HepG2 (cell line): Measurements from ENCODE around the gene CAPN9. TPM values are rescaled to one million over a fixed set of nuclear protein-coding genes. Genes with fewer than 3 reads are reported as not detected.

Experiments
- ZNF205 ChIP-seq: IDR thresholded peaks from 2 replicates; pipeline ENCODE4 v1.6.1; 2018; ENCODE audit warnings: missing biosample characterization, missing genetic modification reagents
- polyA plus RNA-seq, 8 experiments: library from polyadenylated mRNA; depleted of rRNA in 3 of 8; stranded (reverse) in 7 of 8; unstranded in 1 of 8; fragments of >200 nt; fragmentation: Illumina TruSeq in 4 of 8; extraction: Trizol in 4 of 8; gene quantifications; 2 replicates each; pipeline versions ENCODE4 v1.2.1 to v1.2.3, GENCODE V29; 2011 to 2016; ENCODE audit warnings: low read depth in 4 of 8, missing spikeins in 1 of 8, mixed read lengths in 1 of 8; ENCODE audit not compliant: insufficient read depth in 1 of 8
- total RNA-seq, 5 experiments: library from RNA; depleted of rRNA; stranded (reverse); fragments of >200 nt; fragmentation: Illumina TruSeq; extraction: Trizol; gene quantifications; 2 replicates each; pipeline ENCODE4 v1.2.3, GENCODE V29; 2016; ENCODE audit warnings: low read depth in 1 of 5
- TF ChIP-seq, protein P1 (sequence below): sonication (generic); formaldehyde crosslinking; IDR thresholded peaks from one replicate; pipeline ENCODE4 v1.5.1; 2020; ENCODE audit warnings: mild to moderate bottlenecking, missing genetic modification reagents; ENCODE audit errors: not compliant biosample characterization
- TF ChIP-seq, protein P2 (sequence below): sonication (generic); formaldehyde crosslinking; IDR thresholded peaks from 2 replicates; pipeline ENCODE4 v1.5.1; 2020; ENCODE audit warnings: mild to moderate bottlenecking, missing genetic modification reagents, borderline replicate concordance
- TF ChIP-seq, protein P3 (sequence below): sonication (generic); formaldehyde crosslinking; IDR thresholded peaks from 2 replicates; pipeline ENCODE4 v1.5.1; 2020; ENCODE audit warnings: mild to moderate bottlenecking, missing genetic modification reagents, borderline replicate concordance
- TF ChIP-seq, protein P4 (sequence below): sonication (generic); formaldehyde crosslinking; conservative IDR thresholded peaks from 2 replicates; pipeline ENCODE4 v1.4.0; 2020; ENCODE audit warnings: missing genetic modification reagents
- TF ChIP-seq, protein P5 (sequence below): sonication (generic); formaldehyde crosslinking; conservative IDR thresholded peaks from 2 replicates; pipeline ENCODE4 v1.4.0; 2020; ENCODE audit warnings: missing genetic modification reagents

The CAPN9 gene
- total and polyA plus RNA-seq, 2 of the 13 experiments (the other 11 are each of a cell fraction or from before 2014, with no cell fraction given): 0.04 to 0.31 TPM

DNA sequence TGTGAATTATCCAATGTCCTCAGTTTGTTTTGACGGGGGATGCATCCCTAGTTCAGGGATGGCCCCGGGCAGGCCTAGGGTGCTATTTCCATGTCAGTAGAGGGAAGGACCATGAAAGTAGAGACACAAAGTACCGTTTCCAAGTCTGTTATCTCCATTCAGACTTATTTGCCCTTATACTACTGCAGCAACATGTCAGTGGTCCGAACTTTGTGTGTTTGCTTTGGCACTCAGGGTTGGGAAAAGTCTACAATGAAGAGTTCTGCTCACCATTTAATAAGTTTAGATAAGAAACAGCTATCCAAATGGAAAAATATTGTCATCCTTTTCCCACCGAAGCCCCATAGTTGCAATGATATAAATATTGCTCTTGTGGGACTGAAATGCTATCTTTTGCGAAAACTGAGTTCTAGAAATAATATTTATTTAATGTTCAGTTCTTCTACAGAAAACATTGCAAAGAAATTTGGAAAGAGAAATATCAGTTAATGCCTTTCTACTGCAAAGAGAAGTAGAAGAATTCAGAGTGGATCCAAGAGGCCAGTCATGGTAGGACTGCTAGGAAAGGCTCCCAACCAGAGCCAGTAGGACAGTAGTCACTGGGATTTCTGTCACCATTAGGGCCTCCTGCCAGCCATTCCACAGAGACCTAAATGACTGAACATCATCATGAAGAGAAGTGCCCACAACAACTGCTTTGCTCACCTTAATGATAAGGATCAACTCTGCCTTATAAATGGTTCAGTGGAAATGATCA, 21.8 kb upstream of the CAPN9 start (continued):
- TF ChIP-seq, protein P1, sequence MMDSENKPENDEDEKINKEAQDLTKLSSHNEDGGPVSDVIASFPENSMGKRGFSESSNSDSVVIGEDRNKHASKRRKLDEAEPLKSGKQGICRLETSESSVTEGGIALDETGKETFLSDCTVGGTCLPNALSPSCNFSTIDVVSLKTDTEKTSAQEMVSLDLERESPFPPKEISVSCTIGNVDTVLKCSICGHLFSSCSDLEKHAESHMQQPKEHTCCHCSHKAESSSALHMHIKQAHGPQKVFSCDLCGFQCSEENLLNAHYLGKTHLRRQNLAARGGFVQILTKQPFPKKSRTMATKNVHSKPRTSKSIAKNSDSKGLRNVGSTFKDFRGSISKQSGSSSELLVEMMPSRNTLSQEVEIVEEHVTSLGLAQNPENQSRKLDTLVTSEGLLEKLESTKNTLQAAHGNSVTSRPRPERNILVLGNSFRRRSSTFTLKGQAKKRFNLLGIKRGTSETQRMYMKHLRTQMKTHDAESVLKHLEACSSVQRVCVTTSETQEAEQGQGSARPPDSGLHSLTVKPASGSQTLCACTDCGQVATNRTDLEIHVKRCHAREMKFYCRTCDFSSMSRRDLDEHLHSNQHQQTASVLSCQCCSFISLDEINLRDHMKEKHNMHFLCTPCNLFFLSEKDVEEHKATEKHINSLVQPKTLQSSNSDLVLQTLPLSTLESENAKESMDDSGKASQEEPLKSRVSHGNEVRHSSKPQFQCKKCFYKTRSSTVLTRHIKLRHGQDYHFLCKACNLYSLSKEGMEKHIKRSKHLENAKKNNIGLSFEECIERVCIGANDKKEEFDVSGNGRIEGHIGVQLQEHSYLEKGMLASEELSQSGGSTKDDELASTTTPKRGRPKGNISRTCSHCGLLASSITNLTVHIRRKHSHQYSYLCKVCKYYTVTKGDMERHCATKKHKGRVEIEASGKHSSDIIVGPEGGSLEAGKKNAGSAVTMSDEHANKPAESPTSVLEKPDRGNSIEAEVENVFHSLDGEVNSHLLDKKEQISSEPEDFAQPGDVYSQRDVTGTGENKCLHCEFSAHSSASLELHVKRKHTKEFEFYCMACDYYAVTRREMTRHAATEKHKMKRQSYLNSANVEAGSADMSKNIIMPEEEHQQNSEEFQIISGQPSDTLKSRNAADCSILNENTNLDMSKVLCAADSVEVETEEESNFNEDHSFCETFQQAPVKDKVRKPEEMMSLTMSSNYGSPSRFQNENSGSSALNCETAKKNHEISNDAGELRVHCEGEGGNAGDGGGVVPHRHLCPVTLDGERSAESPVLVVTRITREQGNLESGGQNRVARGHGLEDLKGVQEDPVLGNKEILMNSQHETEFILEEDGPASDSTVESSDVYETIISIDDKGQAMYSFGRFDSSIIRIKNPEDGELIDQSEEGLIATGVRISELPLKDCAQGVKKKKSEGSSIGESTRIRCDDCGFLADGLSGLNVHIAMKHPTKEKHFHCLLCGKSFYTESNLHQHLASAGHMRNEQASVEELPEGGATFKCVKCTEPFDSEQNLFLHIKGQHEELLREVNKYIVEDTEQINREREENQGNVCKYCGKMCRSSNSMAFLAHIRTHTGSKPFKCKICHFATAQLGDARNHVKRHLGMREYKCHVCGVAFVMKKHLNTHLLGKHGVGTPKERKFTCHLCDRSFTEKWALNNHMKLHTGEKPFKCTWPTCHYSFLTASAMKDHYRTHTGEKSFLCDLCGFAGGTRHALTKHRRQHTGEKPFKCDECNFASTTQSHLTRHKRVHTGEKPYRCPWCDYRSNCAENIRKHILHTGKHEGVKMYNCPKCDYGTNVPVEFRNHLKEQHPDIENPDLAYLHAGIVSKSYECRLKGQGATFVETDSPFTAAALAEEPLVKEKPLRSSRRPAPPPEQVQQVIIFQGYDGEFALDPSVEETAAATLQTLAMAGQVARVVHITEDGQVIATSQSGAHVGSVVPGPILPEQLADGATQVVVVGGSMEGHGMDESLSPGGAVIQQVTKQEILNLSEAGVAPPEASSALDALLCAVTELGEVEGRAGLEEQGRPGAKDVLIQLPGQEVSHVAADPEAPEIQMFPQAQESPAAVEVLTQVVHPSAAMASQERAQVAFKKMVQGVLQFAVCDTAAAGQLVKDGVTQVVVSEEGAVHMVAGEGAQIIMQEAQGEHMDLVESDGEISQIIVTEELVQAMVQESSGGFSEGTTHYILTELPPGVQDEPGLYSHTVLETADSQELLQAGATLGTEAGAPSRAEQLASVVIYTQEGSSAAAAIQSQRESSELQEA: no peak
- TF ChIP-seq ZNF205 (CRISPR knock-in tag): peak; percentile 81
- TF ChIP-seq, protein P2, sequence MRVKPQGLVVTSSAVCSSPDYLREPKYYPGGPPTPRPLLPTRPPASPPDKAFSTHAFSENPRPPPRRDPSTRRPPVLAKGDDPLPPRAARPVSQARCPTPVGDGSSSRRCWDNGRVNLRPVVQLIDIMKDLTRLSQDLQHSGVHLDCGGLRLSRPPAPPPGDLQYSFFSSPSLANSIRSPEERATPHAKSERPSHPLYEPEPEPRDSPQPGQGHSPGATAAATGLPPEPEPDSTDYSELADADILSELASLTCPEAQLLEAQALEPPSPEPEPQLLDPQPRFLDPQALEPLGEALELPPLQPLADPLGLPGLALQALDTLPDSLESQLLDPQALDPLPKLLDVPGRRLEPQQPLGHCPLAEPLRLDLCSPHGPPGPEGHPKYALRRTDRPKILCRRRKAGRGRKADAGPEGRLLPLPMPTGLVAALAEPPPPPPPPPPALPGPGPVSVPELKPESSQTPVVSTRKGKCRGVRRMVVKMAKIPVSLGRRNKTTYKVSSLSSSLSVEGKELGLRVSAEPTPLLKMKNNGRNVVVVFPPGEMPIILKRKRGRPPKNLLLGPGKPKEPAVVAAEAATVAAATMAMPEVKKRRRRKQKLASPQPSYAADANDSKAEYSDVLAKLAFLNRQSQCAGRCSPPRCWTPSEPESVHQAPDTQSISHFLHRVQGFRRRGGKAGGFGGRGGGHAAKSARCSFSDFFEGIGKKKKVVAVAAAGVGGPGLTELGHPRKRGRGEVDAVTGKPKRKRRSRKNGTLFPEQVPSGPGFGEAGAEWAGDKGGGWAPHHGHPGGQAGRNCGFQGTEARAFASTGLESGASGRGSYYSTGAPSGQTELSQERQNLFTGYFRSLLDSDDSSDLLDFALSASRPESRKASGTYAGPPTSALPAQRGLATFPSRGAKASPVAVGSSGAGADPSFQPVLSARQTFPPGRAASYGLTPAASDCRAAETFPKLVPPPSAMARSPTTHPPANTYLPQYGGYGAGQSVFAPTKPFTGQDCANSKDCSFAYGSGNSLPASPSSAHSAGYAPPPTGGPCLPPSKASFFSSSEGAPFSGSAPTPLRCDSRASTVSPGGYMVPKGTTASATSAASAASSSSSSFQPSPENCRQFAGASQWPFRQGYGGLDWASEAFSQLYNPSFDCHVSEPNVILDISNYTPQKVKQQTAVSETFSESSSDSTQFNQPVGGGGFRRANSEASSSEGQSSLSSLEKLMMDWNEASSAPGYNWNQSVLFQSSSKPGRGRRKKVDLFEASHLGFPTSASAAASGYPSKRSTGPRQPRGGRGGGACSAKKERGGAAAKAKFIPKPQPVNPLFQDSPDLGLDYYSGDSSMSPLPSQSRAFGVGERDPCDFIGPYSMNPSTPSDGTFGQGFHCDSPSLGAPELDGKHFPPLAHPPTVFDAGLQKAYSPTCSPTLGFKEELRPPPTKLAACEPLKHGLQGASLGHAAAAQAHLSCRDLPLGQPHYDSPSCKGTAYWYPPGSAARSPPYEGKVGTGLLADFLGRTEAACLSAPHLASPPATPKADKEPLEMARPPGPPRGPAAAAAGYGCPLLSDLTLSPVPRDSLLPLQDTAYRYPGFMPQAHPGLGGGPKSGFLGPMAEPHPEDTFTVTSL (CRISPR knock-in tag): peak; percentile 79; the same call in 1 of the 2 replicates
- TF ChIP-seq, protein P3, sequence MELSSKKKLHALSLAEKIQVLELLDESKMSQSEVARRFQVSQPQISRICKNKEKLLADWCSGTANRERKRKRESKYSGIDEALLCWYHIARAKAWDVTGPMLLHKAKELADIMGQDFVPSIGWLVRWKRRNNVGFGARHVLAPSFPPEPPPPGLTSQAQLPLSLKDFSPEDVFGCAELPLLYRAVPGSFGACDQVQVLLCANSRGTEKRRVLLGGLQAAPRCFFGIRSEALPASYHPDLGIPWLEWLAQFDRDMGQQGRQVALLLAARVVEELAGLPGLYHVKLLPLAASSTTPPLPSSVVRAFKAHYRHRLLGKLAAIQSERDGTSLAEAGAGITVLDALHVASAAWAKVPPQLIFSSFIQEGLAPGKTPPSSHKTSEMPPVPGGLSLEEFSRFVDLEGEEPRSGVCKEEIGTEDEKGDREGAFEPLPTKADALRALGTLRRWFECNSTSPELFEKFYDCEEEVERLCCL: no peak
- TF ChIP-seq, protein P4, sequence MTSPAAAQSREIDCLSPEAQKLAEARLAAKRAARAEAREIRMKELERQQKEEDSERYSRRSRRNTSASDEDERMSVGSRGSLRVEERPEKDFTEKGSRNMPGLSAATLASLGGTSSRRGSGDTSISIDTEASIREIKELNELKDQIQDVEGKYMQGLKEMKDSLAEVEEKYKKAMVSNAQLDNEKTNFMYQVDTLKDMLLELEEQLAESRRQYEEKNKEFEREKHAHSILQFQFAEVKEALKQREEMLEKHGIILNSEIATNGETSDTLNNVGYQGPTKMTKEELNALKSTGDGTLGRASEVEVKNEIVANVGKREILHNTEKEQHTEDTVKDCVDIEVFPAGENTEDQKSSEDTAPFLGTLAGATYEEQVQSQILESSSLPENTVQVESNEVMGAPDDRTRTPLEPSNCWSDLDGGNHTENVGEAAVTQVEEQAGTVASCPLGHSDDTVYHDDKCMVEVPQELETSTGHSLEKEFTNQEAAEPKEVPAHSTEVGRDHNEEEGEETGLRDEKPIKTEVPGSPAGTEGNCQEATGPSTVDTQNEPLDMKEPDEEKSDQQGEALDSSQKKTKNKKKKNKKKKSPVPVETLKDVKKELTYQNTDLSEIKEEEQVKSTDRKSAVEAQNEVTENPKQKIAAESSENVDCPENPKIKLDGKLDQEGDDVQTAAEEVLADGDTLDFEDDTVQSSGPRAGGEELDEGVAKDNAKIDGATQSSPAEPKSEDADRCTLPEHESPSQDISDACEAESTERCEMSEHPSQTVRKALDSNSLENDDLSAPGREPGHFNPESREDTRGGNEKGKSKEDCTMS (CRISPR knock-in tag): no peak
- TF ChIP-seq, protein P5, sequence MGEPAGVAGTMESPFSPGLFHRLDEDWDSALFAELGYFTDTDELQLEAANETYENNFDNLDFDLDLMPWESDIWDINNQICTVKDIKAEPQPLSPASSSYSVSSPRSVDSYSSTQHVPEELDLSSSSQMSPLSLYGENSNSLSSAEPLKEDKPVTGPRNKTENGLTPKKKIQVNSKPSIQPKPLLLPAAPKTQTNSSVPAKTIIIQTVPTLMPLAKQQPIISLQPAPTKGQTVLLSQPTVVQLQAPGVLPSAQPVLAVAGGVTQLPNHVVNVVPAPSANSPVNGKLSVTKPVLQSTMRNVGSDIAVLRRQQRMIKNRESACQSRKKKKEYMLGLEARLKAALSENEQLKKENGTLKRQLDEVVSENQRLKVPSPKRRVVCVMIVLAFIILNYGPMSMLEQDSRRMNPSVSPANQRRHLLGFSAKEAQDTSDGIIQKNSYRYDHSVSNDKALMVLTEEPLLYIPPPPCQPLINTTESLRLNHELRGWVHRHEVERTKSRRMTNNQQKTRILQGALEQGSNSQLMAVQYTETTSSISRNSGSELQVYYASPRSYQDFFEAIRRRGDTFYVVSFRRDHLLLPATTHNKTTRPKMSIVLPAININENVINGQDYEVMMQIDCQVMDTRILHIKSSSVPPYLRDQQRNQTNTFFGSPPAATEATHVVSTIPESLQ (CRISPR knock-in tag): no peak
